H1 (cell line): ENCODE results near the gene GSKIP. TPM values are rescaled to one million over a fixed set of nuclear protein-coding genes. Genes with fewer than 3 reads are reported as not detected.

Source experiments
- BRCA1 ChIP-seq: IDR thresholded peaks from 2 replicates; pipeline ENCODE4 v1.6.1; 2012; ENCODE audit warnings: low read depth, low read length, improper control_type of control experiment
- EZH2 ChIP-seq: fragments of 200-600 bp; sonication (generic); IDR thresholded peaks from 2 replicates; pipeline ENCODE4 v1.7.1; 2012; ENCODE audit warnings: low read depth, mild to moderate bottlenecking, moderate library complexity, low read length, inconsistent platforms; ENCODE audit not compliant: severe bottlenecking
- POLR2AphosphoS5 ChIP-seq: IDR thresholded peaks from 2 replicates; pipeline ENCODE4 v1.6.1; 2011; ENCODE audit warnings: low read depth, low read length
- RAD21 ChIP-seq, 2 experiments: IDR thresholded peaks in 1 of 2; conservative IDR thresholded peaks in 1 of 2; 2 replicates each; pipeline ENCODE4 v1.6.1; 2011; ENCODE audit warnings: low read depth in 2 of 2, low read length in 2 of 2, improper control_type of control experiment in 1 of 2, inconsistent platforms in 1 of 2, mild to moderate bottlenecking in 1 of 2, moderate library complexity in 1 of 2
- SP4 ChIP-seq: IDR thresholded peaks from 2 replicates; pipeline ENCODE4 v1.6.1; 2012; ENCODE audit warnings: low read length, inconsistent platforms
- SUZ12 ChIP-seq: fragments of 200-600 bp; sonication (generic); IDR thresholded peaks from 2 replicates; pipeline ENCODE4 v1.6.1; 2012; ENCODE audit warnings: mild to moderate bottlenecking, inconsistent platforms, low read length, moderate library complexity, mixed read lengths
- polyA plus RNA-seq, 7 experiments: library from polyadenylated mRNA; depleted of rRNA in 3 of 7; stranded (reverse) in 5 of 7; unstranded in 2 of 7; fragments of >200 nt in 5 of 7; fragments of 200-250 nt in 2 of 7; gene quantifications; 1 replicate in 5 of 7; 2 replicates in 1 of 7; 4 replicates in 1 of 7; pipeline versions ENCODE4 v1.2.1 to v1.2.3, GENCODE V29; 2011 to 2013; ENCODE audit warnings: missing spikeins in 2 of 7, mixed read lengths in 2 of 7
- total RNA-seq: library from RNA; stranded (reverse); fragmentation: NEBNext Ultra II Directional; extraction: Animal tissue kit (Norgen Biotek cat#: 25700); gene quantifications from 2 replicates; pipeline ENCODE4 v1.2.1, GENCODE V29; 2021
- TF ChIP-seq, protein P1 (sequence below): IDR thresholded peaks from 2 replicates; pipeline ENCODE4 v1.6.1; 2012; ENCODE audit warnings: low read length, inconsistent platforms

Gene GSKIP
- total and polyA plus RNA-seq, 2 of the 8 experiments (the other 6 are each of a cell fraction or from before 2014, with no cell fraction given), result 20.3 to 37.1 TPM

DNA sequence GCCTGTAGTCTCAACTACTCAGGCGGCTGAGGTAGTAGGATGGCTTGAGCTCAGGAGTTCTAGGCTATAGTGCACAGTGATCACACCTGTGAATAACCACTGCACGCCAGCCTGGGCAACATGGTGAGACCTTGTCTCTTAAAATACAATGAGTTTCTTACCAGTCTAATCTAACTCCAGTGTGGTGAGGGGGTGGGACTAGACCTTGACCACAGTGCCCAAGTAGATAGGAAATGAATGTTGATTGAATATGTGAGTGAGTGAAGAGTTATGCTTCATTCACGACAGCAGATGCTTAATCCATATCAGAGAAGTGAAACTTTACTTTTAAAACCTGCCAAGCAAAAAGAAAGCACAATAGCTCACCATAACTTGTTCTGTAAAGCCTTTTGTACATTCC lies 17.4 kb downstream of the GSKIP start (continued):
- TF ChIP-seq RAD21 (IDR thresholded peaks at IDR 0.05 in 1 of 2, conservative IDR thresholded peaks at IDR 0.05 in 1 of 2; ENCODE audit: low read depth in 2 of 2, low read length in 2 of 2) (no peak), SUZ12 (no peak), BRCA1 (no peak), EZH2 (no peak), SP4 (no peak), POLR2AphosphoS5 (no peak)
- TF ChIP-seq, protein P1, sequence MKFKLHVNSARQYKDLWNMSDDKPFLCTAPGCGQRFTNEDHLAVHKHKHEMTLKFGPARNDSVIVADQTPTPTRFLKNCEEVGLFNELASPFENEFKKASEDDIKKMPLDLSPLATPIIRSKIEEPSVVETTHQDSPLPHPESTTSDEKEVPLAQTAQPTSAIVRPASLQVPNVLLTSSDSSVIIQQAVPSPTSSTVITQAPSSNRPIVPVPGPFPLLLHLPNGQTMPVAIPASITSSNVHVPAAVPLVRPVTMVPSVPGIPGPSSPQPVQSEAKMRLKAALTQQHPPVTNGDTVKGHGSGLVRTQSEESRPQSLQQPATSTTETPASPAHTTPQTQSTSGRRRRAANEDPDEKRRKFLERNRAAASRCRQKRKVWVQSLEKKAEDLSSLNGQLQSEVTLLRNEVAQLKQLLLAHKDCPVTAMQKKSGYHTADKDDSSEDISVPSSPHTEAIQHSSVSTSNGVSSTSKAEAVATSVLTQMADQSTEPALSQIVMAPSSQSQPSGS, result no peak
- TF ChIP-seq, all 59 proteins: peak for 0
